ENCODE data around the gene DHX36.

Gene DHX36

DNA sequence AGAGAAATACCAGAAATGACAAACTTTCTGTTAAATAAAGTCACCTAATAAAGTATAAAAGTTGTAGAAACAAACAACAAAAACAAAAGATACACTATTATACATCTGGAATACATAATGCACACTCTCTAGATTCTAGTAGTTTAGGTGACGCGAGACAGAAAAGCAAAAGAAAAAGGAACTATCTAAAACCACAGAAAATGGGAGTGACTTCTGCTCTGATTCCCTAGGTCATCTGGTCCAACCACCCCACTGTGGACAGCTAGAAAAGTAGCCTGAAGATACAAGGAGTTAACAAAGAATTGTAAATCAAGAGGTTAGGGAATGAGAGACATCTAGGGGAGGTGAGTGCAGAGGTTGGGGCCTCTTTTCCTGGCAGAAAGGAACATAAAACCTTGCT is 39.1 kb downstream of the DHX36 start:
- no peak for DNase-seq

DNA sequence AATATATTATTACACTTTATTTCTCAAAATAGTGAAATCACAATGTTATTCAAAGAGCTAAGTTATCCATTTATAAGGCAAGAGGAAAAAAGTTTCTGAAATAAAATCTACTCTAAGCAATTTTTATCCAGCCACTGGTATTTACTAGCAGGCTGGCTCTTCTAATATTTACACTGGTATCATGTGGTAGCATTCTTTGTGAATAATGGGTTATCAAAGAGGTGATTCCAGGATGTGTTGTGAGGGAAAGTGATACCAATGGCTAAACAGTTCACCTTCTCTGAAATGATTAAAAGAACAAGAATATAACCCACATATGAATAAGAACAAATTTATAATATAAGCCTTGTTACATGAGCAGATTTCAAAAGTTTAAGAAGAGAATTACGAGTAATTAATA is 44.1 kb downstream of the DHX36 start:
- no peak for DNase-seq

DNA sequence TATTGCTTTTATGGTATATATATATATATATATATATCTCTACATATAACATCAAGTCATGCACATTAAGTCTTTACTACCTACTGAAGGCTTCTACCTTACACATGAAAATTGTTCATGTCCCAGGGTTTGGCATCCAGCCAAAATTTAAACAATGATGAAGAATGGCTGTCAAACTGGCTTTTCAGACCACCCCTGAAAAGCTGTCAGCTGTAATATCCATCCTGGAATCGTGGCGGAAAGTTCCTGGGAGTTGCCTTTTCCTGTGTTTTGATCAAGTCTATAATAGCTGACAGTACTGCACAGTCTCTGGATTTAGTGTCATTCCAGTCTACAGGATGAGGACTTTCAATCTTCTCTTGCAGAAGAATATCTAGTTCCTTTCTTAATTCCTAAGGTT is 48.3 kb downstream of the DHX36 start:
- DNase-seq, result no peak

DNA sequence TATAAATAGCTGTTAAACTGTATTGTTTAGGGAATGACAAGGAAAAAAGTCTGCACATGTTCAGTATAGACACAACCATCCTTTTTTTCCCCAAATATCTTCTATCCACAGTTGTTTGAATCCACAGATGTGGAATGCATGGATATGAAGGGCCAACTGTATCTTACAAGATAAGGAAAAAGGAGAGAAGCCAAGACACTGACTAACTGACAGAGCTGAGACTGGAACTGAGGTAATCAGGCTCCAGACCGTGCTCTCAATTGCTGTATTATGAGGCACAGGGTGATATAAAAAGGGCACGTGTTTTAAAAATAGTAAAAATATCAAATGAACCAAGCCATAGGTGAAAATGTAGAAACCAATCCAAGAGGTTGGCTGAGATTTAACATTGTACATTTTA is 49.0 kb downstream of the DHX36 start:
- no peak for DNase-seq

- no peak for DNase-seq
These were observed 49.9 kb downstream of the DHX36 start for GRCh38 chr3:154274348-154274747.

GRCh38 chr3:154273381-154273780 is 50.9 kb downstream of the DHX36 start:
- DNase-seq, result no peak

DNA sequence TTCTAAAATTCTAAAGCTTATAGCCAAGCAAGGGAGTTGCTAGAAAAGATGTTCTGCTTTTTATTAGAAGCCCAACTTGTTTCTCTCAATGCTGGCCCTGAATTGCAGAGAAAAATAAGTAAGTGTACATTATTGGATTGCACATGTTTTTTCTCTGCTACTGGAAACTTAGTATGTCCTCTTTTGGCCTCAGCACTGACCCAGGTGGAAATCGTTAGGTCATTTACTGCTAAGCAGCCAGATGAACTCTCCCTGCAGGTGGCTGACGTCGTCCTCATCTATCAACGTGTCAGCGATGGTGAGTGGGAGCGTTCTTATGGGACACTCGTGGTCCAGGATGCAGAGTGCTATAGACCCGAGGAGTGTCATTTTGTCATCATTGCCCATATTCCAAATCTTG is 69.8 kb downstream of the DHX36 start:
- DNase-seq, result no peak

- DNase-seq, result no peak
These were observed 71.3 kb downstream of the DHX36 start for GRCh38 chr3:154252759-154253638.

DNA sequence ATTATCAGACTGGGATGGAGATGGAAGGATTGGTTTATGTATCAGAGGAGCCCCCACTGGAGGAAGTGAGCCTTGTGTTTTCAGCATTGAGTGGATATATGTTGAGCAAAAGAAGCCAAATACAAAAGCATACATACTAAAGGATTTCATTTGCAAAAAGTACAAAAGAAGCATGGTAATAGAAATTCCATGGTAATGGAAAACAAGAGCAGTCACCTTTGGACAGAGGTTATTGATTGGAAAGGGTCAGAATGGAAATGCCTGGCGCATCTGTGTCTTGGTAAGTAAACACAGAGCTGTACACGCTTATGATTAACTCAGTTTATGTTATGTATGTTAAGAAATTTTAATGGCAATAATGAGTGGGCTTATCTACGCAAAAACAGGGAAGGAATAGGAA is 72.7 kb downstream of the DHX36 start:
- DNase-seq, result no peak

DNA sequence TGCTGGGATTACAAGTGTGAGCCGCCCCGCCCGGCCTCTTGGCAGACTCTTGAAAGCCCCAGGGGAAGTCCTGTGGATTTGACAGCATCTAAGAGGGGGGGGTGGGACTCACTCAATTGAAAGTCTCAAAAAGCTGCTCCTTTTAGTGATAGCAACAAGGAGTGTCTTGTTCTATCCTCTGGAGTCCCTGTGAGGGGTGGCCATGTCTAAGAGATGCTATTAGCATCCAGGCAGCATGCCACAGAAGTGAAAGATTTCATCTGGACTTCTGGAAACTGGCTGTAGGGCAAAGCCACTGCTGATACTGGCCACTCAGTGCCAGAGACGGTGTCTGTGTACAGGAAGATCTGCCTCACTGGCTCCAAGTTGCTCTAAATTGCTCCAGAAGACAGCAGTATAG is 74.0 kb downstream of the DHX36 start:
- no peak for DNase-seq

DNA sequence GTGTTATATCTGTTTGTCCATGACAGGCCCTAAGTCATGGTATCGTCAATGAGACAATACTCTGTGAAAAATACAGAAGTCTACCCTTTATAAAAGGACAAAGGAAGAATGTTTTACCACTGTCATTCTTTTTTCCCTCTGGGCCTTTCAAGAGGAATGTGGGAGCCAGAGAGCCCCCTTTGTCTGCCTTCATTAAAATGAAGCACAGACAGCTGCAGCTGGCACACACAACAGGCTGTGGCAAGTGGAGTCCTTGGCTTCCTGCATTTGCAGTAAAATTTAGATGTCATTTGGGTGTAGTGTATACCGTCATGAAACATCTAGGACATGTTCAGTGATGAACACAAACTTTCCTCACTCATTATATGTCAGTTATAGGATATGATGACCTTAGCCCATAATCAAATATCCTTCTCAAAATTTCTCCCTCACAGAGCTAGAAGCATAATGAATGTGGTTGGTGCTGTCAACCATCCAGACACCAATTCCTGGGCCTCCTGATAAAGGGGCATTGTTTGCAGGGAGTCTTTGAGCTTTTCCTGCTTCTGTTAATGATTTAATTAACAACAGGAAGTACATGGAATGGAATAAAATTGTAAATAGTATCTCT is 76.4 kb downstream of the DHX36 start:
- no peak for DNase-seq

GRCh38 chr3:154244644-154245043 is 79.6 kb downstream of the DHX36 start:
- no peak for DNase-seq

GRCh38 chr3:154243353-154243752 is 80.9 kb downstream of the DHX36 start:
- DNase-seq, result no peak

- no peak for DNase-seq
These were observed 81.5 kb downstream of the DHX36 start for GRCh38 chr3:154242766-154243165.

DNA sequence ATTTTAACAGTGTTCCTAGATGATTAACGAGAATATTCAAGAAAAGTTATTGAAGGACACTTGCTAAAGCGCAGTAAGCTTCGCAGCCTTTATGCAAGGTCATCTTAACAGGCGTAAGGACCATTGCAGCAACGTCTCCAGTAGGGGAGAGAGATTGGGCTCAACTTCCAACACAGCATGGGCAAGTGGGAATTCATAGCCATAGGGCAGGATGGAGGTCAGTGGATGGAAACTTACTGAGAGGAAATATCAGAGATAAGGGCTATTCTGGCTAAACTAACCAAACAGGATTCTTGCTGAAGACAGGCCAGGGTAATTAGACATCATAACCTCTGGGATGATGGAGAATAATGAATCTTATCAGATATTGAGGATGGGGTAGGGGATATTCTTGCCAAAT is 82.8 kb downstream of the DHX36 start:
- DNase-seq, result no peak

DNA sequence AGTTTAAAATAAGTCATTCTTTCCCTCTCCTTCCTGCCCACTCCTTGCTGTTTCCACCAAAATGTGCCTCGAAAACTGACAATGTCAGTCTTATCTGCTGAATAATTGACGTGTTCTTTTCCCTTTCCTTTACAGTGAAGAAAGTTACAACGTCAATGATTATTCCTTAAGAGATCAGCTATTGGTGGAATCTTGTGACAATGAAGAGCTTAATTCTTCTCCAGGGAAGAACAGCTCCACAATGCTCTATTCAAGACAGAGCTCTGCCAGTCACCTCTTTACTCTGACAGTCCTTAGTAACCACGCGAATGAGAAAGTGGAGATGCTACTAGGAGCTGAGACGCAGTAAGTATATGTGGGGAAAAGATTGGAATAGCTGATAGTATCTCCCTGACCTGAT is 84.1 kb downstream of the DHX36 start:
- no peak for DNase-seq

- no peak for DNase-seq
These were observed 88.0 kb downstream of the DHX36 start for GRCh38 chr3:154236331-154236730.

GRCh38 chr3:154235330-154235729 is 89.0 kb downstream of the DHX36 start:
- no peak for DNase-seq

DNA sequence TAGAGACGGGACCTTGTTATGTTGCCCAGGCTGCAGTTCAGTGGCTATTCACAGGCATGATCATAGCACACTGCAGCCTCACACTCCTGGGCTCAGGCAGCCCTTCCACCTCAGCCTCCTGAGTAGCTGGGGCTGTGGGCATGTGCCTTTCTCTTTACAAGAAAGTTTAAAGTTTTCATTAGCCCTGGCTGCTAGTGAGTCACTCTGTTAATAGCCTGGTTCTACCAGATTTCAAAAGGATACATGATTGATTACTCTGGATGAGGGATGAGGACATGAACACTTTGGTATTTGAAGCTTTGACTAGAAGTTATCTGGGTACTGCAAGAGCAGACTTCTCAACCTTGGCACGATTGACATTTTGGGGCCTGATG is 95.1 kb downstream of the DHX36 start:
- DNase-seq, result no peak

- no peak for DNase-seq
These were observed 95.6 kb downstream of the DHX36 start for GRCh38 chr3:154228561-154229216.

DNA sequence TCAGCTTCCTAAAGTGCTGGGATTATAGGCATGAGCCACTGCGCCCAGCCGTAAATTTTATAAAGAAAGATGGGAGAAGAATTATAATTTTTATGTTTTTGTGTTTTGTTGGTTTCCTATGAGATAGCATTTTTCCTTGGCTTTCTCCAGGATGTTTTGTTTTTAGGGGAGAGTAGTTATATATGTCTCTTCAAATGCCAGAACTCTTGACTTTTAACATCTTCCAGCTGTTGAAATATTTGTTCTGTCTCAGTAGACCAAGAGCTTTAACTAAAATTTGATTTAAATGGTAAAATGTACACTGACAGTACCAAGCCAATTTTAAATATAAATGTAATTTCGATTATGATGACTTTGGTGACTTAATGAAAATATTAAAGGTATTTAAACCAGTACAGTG is 96.8 kb downstream of the DHX36 start:
- DNase-seq, result no peak

DNA sequence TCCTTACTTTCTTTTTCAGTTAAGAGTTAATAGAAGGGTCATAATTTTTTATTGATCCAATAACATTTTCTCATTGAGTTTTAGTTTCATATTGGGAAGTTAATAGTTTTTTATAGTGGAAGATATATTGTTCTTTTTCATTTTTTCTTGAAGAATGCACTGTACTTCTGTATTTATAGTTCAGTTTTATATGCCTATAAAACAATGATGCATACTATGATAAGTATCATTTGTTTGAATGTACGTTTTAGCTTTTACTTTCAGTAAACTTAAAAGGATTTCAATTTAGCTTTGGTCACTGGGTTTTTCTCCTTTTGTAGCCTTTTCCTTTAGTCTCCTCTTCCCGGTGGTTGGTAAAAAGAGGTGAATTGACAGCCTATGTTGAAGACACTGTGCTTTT is 98.8 kb downstream of the DHX36 start:
- DNase-seq, result no peak

DNA sequence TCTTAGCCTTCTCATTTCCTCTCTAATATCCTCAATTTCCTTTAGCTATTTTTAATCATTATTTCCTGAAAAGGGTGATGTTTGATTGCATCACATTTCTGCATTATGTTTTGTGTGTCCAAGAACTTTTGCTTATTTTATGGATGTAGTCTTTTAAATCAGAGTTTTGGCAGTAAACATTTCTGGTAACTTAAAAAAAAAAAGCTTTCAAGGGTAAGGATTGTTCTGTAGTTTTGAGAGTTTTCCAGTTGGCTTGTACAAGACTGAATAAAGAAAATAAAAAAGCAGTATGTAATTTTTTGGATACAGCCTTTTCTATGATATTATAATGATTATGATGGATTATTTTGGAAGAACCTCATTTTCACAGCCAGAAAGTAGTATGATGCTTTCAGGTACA is 99.4 kb downstream of the DHX36 start:
- DNase-seq, result no peak

- DNase-seq, result no peak
These were observed 99.9 kb downstream of the DHX36 start for GRCh38 chr3:154224366-154224765.
